ENCODE data around the gene EYA4.

- TF ChIP-seq CTCF (IDR thresholded peaks at IDR 0.05) (no peak), EP300 (IDR thresholded peaks at IDR 0.05) (no peak), POLR2A (IDR thresholded peaks at IDR 0.05) (no peak)
Measured at GRCh38 chr6:133549371-133549801, 308.2 kb downstream of the EYA4 start.
